SKM-1 (cell line): ENCODE results near the gene LSS.

Experiments used
- DNase-seq: peaks from one replicate; lab custom pipeline; 2025; ENCODE audit not compliant: unreplicated experiment; lab: John Stamatoyannopoulos, UW

Gene LSS

DNA sequence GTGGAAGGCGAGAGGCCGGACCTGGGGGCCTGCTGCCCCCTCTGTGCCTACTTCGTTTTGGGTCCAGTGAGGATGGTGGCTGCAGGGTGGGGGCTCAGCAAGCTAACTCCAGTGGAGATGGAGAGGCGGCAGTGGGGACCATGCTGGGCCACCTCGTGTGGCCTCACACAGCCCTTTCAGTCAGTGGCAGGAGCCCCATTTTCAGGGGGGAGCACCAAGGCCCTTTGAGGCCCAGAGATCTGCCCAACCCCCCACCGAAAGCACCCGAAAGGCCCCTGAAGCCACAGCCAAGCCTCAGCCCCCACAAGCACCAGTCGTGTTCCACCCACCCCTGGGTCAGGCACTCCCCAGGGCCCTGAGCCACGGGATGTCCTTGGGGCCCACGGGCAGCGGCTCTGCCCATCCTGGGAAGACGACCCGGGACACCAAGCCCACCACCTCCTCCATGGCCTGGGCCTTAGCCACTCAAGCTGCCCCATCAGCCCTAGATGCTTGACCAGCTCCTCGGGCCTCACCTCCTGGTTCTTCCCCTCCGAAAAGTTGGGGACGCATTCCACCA is 73.5 kb downstream of the LSS start:
- no peak for DNase-seq

DNA sequence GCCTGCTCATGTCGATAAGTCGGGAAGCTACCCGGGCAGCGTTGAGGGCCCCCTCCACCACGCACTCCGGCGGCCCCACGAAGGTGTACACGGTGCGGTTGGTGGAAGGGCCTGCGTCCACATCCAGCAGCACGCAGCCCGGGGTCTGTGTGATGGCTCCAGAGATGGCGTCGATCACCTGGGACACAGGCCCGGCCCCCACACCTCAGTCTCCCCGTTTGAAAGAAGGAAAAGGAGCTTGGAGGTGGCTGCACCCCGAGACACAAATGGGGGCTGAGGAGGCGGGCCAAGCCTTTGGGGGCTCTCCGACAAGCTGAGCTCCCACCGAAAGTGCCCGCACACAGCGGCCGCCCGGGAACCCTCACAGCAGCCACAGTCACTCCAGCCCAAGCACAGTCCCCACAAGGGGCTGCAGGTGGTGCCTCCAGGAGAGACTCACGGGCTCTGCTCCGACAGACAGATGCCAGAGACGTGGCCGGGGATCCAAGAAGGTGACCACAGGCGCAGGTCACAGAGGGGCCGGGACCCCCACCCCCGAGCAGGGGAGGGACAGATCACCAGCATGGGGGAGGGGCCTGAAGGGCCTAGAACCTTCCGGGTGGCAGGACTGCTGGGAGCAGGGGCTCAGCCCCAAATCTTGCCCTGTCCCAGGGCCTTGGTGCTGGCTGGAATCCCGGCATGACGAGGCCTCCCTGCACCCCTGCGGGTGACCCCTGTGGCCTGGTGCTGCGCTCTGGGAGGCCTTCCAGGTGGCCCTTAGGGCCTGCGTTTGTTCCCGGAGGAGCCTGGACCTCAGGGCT is 74.2 kb downstream of the LSS start:
- DNase-seq = no peak

DNA sequence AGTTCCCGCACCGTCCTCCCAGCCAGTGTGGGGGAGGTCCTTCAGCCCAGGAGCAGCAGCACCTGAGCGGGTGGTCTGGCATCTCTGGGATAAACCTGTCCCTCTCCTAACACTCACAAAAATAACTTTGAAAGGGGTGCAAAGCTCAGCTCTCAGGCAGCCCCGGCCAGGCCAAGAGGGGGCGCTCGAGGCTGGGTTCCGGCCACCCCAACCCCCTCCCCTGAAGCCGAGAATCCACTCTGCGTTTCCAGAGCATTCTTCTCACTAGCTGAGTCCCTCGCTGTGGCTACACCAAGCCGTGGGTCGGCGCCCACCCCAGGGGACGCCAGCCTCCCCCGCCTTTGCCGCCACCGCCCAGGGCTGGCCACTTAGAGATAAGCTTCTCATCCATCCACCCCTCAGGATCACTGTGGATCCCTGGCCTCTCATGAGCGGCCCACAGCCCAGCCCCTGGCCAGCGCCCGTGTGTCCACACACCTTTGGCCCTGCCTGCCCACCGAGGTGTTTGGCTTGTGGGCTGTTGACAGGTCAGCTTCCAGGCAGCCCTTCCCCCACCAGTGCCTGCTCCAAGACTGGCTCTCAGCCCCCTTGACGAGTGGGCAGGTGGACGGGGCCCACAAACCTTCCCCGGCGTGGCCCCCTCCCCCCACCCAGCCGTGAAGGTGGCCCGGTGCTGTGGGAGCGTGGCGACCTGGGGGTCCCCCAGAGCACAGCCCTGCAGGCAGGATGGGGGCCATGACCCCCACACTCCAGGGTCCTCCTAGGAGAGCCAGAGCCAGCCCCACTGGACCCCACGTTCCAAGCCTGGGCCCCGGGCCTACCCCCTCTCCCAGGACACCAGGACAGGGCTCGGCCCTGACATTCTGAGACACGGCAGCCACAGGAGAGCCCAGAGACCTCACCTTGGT is 75.1 kb downstream of the LSS start:
- DNase-seq = no peak

DNA sequence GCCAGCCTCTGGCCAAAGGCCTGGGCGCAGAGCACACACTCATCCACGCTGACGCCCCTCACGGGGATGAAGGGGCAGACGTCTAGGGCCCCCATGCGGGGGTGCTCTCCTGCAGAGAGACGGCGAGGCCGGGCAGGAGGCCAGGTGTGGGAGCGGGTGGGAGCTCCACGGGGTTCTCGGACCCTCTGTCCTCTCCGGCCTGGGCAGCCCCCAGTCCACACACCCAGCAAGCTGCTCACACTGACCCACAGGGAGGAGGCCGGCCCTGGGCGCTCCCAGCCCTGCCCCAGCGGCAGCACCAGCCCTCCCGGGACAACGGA is 75.7 kb downstream of the LSS start:
- no peak for DNase-seq

DNA sequence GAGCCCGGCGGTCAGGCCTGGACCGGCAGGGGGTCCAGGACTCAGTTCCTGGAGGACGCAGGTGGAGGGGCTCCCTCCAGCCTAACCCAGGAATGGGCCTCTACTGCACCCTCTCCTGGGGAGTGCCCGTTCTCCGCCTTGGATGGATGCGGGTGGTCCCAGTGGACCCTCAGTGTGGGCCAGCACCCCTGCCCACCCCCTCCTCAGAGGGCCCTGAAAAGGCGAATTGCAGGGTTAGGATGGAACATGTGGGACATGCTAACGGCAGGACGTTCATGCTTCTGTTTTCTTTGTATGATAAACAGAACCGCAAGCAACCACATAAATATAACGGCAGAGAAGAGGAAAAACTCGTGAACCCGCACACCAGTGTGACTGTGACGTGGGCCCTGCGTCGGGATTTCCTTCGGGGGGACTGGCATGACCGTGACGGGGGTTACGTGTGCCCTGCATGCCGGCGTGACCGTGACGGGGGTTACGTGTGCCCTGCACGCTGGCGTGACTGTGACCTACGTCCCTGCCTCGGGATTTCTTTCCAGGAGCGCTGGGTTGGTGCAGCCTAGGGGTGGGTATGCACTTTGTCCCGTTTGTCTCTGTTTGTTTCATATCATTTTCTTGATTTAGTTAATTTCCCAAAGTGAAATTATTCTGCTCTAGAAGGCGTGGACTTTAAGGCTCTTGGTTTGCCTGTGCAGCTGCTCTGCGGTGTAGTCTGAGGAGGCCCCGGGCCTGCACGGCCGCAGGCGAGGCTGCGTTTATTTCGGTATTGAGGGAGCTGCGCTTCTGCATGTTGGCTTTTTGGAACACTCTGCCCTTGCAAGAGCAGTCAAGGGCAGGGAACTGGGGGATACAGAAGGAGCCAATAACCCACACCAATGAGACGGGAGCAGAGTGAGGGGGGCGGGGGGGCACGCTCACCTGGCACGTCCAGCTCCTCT is 76.3 kb downstream of the LSS start:
- DNase-seq = no peak

DNA sequence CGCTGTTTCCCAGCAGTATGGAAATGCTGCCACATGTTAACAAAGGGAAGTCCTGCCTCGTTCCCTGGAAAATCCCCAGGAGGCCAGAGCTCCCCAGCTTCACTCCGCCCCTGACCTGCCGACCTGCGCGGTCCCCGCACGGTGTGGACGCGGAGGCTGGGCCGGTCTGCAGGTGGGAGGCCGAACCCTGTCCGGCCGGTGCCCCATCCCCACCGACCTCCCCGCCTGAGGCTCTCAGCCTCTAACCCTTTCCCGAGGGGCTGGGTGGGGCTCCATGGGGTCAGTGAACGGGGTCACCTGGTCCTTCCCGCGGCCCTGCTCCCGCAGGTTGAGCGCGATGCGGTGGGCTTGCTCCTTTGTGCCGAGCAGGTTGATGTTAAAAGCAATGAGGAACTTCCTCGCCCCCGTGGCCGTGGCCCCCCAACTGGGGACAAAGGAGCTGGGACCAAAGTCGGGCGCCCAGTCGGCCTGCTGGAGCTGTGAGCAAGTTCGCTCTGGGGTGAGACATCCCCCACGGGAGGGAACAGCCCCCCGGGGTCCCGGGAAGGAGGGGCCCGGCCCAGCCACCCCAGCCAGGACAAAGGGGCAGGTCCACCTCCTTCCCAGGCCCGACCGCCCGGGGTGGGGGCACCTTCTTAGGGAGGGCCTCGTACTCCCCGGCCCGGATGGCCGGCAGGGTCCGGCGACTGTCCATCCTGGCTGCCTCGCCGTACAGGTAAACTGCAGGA is 77.1 kb downstream of the LSS start:
- no peak for DNase-seq

DNA sequence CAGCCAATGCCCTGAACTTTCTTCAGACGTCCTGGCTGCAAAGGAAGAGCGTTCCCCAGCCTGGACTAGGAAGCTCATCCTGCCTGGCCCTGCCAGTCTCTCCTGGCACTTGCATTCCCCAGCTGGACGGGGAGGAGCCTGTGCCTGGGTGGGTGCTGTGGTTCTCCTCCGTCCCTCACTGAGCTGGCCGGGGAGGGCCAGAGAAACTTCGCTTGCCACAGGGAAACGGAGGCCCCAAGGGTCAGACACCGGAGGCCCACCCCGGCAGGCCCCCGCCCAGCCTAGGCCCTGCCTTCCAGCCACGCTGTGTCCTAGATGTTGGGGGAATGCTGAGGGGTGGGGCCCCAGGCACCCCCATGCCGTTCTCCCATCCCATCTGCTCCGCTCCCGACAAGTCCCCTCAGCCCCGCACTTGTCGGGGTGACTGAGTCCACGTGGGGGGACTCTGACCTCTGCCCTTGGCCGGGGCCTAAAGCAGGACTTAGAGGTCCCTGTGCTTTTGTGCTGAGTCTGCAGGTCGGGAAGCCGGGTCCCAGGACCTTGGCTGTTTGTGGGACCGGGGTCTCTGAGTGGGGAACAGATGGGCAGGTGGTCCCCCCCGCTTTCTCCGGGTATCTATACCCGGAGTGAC is 78.0 kb downstream of the LSS start:
- DNase-seq = no peak

DNA sequence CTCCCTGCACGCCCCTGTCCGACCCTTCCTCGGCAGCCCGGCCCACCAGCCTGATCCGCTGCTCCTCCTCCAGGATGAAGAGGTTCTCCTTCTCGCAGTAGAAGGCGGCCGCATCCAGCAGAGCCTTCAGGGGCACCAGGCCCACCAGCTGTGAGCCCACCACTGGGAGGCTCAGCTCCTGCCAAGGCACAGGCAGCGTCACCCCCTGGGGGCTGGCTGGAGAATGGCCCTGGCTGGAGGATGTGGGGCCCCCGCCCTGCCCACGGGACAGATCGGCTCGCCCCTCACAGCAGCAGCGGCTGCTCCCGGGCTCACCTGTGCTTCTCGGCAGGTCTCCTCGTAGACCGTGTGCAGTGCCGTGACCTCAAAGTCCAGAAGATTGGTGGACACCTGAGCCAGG is 78.5 kb downstream of the LSS start:
- DNase-seq = no peak

DNA sequence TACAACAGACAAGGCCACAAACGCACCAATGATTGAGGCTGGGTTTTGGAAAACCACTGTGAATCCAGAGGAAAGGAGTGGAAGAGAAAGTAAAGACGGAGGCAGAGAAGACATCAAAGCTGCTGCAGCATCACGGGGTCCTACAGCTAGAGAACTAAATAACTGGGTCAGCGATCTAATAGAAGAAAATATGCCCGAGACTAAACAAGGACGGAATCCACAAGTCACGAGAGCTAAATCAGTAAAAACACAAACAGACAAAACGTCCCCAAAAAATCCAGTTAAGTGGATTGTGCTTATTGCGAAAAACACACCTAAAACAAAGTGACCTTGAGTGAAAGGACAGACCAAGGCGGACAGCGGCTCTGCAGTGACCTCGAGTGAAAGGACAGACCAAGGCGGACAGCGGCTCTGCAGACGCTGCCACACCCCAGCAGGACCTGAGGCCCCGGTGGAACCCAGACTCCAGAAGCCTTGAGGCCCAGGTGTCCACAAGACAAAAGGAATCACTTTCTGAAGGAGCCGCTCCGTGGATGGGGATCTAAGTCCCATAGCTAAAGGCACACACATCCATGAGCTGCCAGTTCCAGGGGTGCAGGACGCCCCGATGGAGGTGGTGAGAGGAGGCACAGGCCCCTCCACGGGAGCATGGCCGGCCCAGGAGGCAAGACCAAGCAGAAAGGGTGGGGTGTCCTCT is 79.2 kb downstream of the LSS start:
- no peak for DNase-seq

DNA sequence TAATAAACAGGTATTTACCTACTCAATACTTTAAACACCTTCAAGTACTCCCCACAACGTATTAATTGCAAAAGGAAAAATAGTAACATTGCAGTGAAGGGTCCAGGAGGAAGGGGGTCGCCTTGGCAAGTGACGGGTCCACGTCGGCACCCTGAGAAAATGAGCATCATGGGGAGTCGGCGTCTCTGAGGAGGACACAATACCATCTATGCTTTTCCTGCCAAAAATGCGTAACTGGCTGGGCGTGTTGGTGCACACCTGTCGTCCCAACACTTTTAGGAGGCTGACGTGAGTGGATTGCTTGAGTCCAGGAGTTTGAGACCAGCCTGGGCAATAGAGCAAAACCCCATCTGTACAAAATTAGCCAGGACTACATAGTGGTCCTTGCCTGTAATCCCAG is 80.5 kb downstream of the LSS start:
- no peak for DNase-seq

DNA sequence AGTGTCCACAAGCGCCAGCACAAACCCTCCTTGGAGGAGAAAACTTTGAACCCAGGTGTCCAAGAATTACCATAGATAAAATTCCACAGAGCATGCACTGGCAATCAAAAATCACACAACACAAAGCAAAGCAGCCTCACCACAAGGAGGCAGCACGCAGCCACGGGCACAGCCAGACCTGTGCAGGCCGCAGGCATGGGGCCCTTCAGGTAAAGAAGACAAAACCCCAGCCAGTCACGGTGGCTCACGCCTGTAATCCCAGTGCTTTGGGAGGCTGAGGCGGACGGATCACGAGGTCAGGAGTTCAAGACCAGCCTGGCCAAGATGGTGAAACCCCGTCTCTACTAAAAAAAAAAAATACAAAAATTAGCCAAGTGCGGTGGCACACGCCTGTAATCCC is 81.1 kb downstream of the LSS start:
- peak; percentile 22 for DNase-seq

DNA sequence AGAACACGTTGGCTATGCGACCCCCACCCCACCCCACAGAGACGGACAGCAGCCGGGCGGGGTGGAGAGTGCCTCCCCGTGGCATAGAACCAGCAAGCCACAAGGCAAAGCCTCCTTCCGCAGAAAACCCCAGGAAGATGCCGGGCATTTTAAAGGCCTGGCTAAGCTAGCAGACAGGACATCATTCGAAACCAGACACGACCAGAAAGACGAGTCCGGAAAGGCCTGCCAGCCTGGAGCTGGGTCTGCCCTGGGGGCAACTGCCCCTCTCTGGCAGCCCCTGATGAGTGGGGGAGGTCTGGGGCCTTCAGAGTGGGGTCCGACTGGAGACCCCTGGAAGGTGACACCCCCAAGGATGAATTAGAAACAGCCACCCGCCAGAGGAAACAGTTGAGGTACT is 81.7 kb downstream of the LSS start:
- no peak for DNase-seq

DNA sequence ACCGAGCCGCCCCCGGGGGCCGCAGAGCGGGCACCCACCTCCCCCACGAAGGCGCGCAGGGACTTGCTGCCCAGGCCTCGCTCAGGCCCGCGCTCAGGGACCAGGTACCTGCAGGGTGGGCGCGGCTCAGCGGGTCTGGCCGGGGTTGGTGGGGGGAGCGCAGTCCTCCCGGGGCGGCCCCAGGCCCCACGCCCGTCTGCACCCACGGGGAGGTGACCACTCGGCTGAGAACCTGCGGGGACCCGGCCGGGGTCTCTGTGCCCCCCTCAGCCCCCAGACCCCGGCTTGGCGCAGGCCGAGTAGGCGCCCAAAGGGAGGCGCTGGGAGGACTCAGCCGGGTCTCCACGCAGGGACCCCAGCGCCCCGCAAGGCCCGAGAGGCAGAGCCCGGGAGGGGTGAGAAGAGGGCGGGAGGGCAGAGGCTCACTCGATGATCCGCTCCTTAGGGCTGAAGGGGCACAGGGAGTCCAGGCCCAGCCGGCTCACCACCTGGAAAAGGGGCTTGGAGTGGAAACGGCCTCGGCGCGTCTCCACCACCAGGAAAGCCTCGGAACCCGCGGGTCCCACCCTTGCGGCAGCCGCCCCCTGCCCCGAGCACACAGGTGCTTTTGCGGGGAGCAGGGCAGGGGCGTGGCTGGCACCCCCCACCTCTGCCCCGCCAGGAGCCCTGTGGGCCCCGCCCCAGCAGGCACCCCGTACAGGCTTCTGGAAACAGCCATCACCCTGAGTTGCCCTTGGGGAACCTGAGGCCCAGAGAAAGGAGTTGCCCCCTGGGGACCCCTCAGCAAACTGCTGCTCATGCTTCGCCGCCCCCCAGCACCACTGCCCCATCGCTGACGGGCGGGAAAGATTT is 82.5 kb downstream of the LSS start:
- no peak for DNase-seq

DNA sequence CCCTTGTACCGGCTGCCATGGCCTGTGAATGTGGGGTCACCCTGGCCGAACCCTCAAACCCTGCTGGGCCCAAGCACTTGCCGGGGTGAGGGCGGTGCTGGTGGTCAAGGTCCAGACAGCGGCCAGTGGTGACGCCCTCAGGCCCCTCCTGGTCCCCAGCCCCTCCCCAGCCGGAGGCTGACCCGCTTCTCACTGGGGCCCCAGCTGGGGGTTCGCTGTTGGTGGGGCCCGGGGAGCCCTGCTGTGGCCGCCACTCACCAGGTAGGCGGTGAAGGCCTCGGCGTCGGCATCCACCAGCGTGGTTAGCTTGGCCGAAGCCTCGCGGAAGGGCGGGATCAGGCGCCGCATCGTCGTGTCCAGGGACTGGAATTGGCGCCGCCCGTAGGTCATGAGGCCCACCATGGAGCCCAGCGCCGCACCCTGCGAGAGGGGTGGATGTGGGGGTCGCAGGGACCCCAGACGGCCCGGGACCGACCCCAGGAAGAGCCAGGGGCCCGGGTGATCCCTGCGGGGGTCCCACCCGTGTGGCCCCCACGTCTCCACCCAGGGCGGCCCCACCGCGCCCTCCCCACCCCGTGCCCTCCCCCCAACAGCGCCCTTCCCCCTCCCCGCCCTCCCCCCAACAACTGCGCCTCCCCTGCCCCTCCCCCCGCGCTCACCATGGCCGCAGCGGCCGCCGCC is 83.3 kb downstream of the LSS start:
- DNase-seq = no peak

DNA sequence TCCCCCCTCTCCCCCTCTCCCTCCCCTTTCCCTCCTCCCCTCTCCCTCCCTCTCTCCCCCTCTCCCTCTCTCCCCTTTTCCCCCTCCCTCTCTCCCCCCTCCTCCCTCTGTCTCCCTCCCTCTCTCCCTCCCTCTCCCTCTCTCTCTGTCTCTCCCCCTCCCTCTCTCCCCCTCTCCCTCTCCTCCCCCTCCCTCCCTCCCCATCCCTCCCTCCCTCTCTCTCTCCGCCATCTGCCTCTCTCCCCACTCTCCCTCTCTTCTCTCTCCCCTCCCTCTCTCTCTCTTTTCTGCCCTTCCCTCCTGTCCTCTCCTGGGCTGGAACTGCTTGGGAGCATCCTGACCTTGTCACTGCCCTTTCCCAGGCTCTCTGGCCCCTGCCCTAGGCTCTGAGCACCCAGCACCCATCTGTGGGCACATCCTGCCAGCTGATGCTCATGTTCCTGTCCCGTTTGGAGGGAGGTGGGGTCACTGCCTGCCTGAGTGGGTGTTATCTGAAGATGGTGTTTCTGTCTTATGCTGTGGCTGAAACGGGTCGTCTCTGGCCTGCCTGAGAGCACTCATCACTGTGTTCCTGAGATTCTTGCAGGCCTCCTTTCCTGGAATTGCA is 84.0 kb downstream of the LSS start:
- DNase-seq = no peak

DNA sequence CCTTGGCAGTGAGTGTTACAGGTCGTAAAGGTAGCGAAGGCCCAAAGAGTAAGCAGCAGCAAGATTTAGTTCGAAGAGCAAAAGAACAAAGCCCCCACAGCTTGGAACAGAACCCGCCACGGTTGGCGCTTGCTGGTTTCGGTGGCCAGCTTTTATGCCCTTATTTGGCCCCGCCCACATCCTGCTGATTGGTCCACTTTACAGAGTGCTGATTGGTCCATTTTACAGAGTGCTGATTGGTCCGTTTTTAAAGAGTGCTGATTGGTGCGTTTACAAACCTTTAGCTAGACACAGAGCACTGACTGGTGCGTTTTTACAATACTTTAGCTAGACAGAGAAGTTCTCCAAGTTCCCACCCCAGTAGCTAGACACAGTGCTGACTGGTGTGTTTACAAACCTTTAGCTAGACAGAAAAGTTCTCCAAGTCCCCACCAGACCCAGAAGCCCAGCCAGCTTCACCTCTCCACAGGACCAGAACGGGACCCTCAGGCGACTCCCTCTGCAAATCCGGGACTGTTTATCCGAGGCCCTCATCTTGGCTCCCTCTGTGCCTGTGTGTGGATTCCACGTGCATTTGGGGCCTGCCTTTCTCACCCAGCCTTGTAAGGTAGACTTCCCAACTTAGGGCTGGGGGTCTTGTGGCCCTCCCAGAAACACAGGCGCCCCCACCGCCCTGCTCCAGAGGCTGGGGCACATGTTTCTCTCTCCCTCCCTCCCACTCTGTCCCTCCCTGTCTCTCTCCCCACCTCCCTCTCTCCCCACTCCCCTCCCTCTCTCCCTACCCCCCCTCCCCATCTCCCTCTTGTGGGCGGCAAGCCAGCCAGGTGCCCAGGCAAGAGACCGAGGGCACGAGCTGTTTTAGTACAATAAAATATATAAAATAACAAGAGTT is 85.7 kb downstream of the LSS start:
- DNase-seq = no peak
